Measurements from ENCODE around the gene ABTB2. TPM values are rescaled to one million over a fixed set of nuclear protein-coding genes. Genes with fewer than 3 reads are reported as not detected.

The ABTB2 gene
- total RNA-seq, 1 donor from 2014 or later, result 0.89 TPM

DNA sequence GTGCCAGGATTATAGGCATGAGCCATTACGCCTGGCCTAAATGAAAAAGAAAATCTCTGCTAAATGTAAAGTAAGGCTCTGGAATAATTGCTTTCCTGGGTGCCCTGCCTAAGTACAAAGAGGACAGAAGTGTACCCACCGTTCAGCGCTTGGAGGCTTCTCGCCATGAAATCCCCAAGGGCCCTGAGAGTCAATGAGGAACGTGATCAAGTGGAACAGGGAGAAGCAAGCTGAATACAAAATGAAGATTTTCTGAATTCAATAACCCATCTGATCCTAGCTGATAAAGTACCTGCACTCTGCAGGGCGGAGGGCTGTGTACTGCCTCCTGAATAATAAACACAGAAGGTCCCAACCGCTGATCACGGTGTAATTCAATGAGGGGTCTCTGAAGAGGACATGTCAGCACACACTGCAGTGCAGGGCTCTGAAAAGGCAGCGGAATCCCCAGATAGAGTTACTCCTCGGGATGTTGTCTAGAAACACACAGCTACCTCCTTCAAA, 97.7 kb downstream of the ABTB2 start:
- H3K27ac Mint-ChIP-seq (ENCODE audit: unreplicated experiment), result no peak overlapping the region
- no peak for DNase-seq (ENCODE audit: extremely low spot score, unreplicated experiment)
- H3K4me3 Mint-ChIP-seq (ENCODE audit: unreplicated experiment), result no peak overlapping the region
- TF ChIP-seq, protein P1, sequence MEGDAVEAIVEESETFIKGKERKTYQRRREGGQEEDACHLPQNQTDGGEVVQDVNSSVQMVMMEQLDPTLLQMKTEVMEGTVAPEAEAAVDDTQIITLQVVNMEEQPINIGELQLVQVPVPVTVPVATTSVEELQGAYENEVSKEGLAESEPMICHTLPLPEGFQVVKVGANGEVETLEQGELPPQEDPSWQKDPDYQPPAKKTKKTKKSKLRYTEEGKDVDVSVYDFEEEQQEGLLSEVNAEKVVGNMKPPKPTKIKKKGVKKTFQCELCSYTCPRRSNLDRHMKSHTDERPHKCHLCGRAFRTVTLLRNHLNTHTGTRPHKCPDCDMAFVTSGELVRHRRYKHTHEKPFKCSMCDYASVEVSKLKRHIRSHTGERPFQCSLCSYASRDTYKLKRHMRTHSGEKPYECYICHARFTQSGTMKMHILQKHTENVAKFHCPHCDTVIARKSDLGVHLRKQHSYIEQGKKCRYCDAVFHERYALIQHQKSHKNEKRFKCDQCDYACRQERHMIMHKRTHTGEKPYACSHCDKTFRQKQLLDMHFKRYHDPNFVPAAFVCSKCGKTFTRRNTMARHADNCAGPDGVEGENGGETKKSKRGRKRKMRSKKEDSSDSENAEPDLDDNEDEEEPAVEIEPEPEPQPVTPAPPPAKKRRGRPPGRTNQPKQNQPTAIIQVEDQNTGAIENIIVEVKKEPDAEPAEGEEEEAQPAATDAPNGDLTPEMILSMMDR (IDR thresholded peaks at IDR 0.05), result no peak
- H3K4me1 Mint-ChIP-seq (ENCODE audit: unreplicated experiment), result peaks cover 17% of the 10 kb centered on the region
- H3K27me3 Mint-ChIP-seq (ENCODE audit: unreplicated experiment), result peaks cover 3% of the 10 kb centered on the region
- H3K9me3 Mint-ChIP-seq (ENCODE audit: unreplicated experiment), result no peaks in the 10 kb centered on the region
- H3K36me3 Mint-ChIP-seq (ENCODE audit: unreplicated experiment), result no peaks in the 10 kb centered on the region

DNA sequence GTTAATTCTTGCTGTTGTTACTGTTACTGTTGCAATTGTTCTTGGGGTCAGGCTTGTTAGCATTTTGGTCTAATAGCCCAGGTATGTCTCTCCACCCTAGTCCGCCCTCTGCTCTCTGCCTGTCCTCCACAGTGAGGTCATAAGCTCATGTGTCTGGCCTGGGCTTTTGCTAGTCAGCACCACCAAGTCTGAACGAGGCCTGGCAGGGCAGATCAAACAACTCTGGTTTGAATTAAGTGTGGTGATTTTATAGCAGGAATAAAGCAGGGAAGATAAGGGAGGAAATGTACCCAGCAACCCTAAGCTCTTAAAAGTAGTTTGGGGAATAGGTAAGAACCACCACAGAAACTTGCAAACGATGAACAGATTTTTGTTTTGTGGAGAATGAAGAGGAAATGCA, 98.7 kb downstream of the ABTB2 start:
- peaks cover 17% of the 10 kb centered on the region for H3K4me1 Mint-ChIP-seq (ENCODE audit: unreplicated experiment)
- no peak for DNase-seq (ENCODE audit: extremely low spot score, unreplicated experiment)
- TF ChIP-seq, protein P1 (IDR thresholded peaks at IDR 0.05), result no peak
- H3K27ac Mint-ChIP-seq (ENCODE audit: unreplicated experiment), result no peak overlapping the region
- H3K27me3 Mint-ChIP-seq (ENCODE audit: unreplicated experiment), result peaks cover 3% of the 10 kb centered on the region
- no peak overlapping the region for H3K4me3 Mint-ChIP-seq (ENCODE audit: unreplicated experiment)
- no peaks in the 10 kb centered on the region for H3K36me3 Mint-ChIP-seq (ENCODE audit: unreplicated experiment)
- H3K9me3 Mint-ChIP-seq (ENCODE audit: unreplicated experiment), result no peaks in the 10 kb centered on the region

DNA sequence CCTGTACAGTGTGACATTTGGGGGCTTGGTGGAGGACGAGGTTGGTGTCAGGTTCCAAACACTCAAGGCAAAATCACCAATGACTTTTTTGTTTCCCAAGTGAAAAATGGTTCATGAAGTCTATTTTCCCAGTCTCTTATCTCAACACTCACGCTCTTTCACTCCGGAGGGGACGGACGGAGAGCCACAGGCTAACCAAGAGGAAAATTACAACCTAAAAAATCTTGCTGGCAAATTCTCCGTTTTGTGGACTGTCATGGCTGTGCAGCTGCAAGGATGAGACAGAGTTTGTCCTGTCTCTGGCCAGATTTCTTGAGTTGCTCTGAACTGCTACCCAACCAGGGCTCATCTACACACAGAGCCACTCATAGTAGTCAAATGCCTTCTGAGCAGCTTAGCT, 101.2 kb downstream of the ABTB2 start:
- TF ChIP-seq, protein P1 (IDR thresholded peaks at IDR 0.05), result no peak
- no peak overlapping the region for H3K27ac Mint-ChIP-seq (ENCODE audit: unreplicated experiment)
- H3K9me3 Mint-ChIP-seq (ENCODE audit: unreplicated experiment), result no peaks in the 10 kb centered on the region
- no peak for DNase-seq (ENCODE audit: extremely low spot score, unreplicated experiment)
- no peaks in the 10 kb centered on the region for H3K36me3 Mint-ChIP-seq (ENCODE audit: unreplicated experiment)
- peaks cover 13% of the 10 kb centered on the region for H3K4me1 Mint-ChIP-seq (ENCODE audit: unreplicated experiment)
- H3K4me3 Mint-ChIP-seq (ENCODE audit: unreplicated experiment), result no peak overlapping the region
- peaks cover 3% of the 10 kb centered on the region for H3K27me3 Mint-ChIP-seq (ENCODE audit: unreplicated experiment)

- peaks cover 17% of the 10 kb centered on the region for H3K4me1 Mint-ChIP-seq (ENCODE audit: unreplicated experiment)
- H3K27ac Mint-ChIP-seq (ENCODE audit: unreplicated experiment), result no peak overlapping the region
- no peak for DNase-seq (ENCODE audit: extremely low spot score, unreplicated experiment)
- no peaks in the 10 kb centered on the region for H3K36me3 Mint-ChIP-seq (ENCODE audit: unreplicated experiment)
- no peaks in the 10 kb centered on the region for H3K9me3 Mint-ChIP-seq (ENCODE audit: unreplicated experiment)
- TF ChIP-seq, protein P1 (IDR thresholded peaks at IDR 0.05), result no peak
- no peak overlapping the region for H3K4me3 Mint-ChIP-seq (ENCODE audit: unreplicated experiment)
- H3K27me3 Mint-ChIP-seq (ENCODE audit: unreplicated experiment), result peaks cover 3% of the 10 kb centered on the region
These were observed 101.7 kb downstream of the ABTB2 start for GRCh38 chr11:34256150-34256549.

GRCh38 chr11:34255101-34255500, 102.7 kb downstream of the ABTB2 start:
- Mint-ChIP-seq H3K36me3 (ENCODE audit: unreplicated experiment) (no peaks in the 10 kb centered on the region), H3K27ac (ENCODE audit: unreplicated experiment) (no peak overlapping the region), H3K4me3 (ENCODE audit: unreplicated experiment) (no peak overlapping the region), H3K9me3 (ENCODE audit: unreplicated experiment) (no peaks in the 10 kb centered on the region), H3K27me3 (ENCODE audit: unreplicated experiment) (peaks cover 2% of the 10 kb centered on the region), H3K4me1 (ENCODE audit: unreplicated experiment) (peaks cover 23% of the 10 kb centered on the region)
- TF ChIP-seq, protein P1 (IDR thresholded peaks at IDR 0.05), result no peak
- DNase-seq (ENCODE audit: extremely low spot score, unreplicated experiment), result no peak
